GM18517 (cell line): ENCODE data around the gene CISD3.

Experiments
- ATAC-seq: cut with Tn5 transposase; IDR thresholded peaks from one replicate; pipeline ENCODE4 v1.9.1; 2021; ENCODE audit warnings: mild to moderate bottlenecking, moderate library complexity; ENCODE audit not compliant: unreplicated experiment

The CISD3 gene

DNA sequence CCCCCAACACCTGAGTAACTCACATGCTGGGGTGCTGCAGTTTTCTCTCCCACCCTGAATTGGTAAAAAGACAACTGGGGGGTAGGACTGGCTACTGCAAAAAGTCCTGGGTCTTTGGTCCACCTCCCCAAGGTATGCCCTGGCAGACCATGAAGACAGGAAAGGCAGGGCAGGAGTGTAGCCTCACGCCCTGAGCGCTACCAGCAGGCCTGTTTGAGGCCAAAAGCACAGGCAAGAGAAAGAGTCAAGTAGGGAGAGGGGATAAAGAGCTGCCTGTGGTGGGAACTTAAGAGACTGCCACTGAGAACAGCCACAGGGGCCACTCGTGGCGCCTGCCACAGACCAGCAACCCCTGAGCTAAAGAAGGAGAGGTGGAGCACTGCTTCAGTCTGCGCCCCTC lies 36.2 kb downstream of the CISD3 start:
- ATAC-seq = no peak

GRCh38 chr17:38768417-38768816 lies 38.3 kb downstream of the CISD3 start:
- ATAC-seq = no peak

DNA sequence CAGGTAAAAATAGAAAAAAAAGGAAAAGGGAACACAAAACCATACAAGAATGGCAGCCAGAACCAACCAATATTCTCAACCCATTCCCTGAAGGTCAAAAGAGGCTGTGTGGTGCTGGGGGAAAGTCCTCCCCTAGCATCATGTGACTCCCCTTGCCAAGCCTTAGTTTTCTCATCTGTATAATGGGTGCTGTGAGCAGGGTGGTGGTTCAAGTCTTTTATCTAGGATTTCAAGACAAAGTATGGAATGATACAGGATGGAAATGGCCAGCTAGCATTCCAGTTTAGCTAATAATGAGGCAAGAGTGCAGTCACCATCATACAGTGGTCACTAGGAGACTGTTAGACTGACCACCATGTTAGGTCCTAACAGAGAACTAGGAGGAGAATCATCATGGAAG lies 43.1 kb downstream of the CISD3 start:
- ATAC-seq = no peak

DNA sequence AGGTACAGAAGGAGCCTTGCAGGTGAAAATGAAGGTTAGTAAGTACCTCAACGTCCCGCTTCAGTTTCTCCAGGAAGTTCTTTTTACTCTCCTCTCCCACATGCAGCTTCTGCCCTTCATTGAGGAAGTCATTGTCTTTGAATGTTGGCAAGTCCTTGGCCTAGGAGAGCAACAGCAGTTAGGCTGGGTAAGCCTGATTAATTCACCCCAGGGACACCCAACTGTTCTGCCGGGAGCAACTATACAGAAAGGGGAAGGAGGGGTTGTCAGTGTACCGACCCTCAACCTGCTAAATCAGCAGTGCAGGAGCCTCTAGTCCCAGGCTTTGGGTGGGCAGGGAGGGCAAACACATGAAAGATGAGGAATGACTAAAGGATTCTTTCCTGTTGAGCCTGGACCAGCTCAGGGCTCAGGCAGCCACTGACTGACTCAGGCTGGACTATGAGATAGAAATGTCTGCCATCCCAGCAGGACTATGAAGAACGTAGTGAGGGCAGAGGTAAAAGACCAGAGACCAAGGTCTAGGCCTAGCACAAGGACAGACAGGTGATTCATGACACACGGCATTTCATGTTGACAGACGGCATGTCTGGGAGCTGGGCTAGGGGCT lies 47.6 kb downstream of the CISD3 start:
- ATAC-seq = no peak

- ATAC-seq = no peak
Observed at GRCh38 chr17:38779965-38780752, 50.0 kb downstream of the CISD3 start.

DNA sequence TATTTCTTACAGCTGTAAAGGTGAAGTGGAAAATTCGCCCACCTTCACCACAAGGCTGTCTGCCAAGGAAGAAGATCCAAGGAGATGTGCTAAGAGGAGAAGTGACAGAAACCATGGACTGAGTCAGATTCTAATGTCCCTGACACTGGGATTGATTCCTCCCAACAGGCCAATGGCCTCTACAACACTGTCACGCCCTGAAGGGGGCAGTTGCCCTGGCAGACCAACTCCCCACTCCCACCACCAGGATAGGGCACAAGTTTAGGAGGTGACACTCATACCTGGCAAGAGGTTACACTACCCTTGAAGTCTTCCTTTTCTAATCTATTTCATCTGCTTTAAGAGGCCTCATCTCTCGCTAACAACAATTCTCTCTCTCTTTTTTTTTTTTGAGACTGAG lies 53.1 kb downstream of the CISD3 start:
- ATAC-seq = no peak
